ENCODE data around the gene CPXM2.

GRCh38 chr10:123807444-123808035, 84.1 kb downstream of the CPXM2 start:
- TF ChIP-seq POLR2AphosphoS5 (IDR thresholded peaks at IDR 0.05; ENCODE audit: low read depth, low read length) = no peak
- TF ChIP-seq REST (IDR thresholded peaks at IDR 0.05; ENCODE audit: insufficient read depth in 1 of 2, low read depth in 2 of 2, low read length in 2 of 2) = no peak
